ENCODE data around the gene GPSM1. TPM values are rescaled to one million over a fixed set of nuclear protein-coding genes. Genes with fewer than 3 reads are reported as not detected.

Gene GPSM1
- total and polyA plus RNA-seq, 2 donors (not counting 1 experiment from before 2014, with no cell fraction given), result 2.4 to 6.3 TPM

DNA sequence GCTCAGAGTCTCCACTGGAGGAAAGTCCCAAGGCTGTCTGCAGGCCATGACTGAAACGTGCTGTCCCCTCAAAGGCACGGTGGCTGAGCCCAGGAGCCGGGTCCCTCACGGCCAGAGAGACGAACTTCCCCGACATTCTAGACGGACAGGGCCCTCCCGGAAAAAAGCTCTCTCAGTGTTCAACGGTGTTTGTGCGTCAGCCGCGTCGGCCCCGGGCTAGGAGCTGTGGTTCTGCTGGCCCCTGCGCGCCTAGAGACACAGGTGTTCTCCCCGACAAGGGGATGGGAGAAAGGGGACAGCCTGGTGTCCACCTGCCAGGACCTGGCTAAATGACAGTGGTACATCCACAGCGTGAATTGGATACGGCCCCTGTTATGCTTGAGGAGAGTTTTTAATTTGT is 5.8 kb upstream of the GPSM1 start:
- no peak overlapping the region for H3K27ac Mint-ChIP-seq
- Histone ChIP-seq H3K27me3 (replicated peaks in 1 of 4; ENCODE audit: control extremely low read depth in 1 of 4, control insufficient read depth in 3 of 4, insufficient read depth in 4 of 4, low read length in 3 of 4) (peaks cover 0 to 19% (median 5%) of the 10 kb centered on the region in 4 experiments), H3K27ac (ENCODE audit: low read length in 2 of 2) (no peak overlapping the region), H3K4me2 (replicated peaks; ENCODE audit: low read depth, low read length, poor library complexity, severe bottlenecking) (no peak overlapping the region), H3K4me3 (ENCODE audit: control extremely low read depth in 1 of 5, extremely low read depth in 1 of 5, insufficient read depth in 1 of 5, low read depth in 2 of 5, low read length in 4 of 5) (no peak overlapping the region), H3K4me1 (ENCODE audit: control insufficient read depth in 2 of 2, insufficient read depth in 2 of 2, low read length in 2 of 2) (peaks cover 19 to 31% of the 10 kb centered on the region in 2 donors), H3K9ac (ENCODE audit: low read length) (no peak overlapping the region), H4K20me1 (ENCODE audit: control insufficient read depth, insufficient read depth, low read length, poor library complexity, severe bottlenecking) (no peaks in the 10 kb centered on the region), H2AFZ (ENCODE audit: insufficient read depth, low read depth, low read length, poor library complexity, severe bottlenecking) (no peak overlapping the region), H3K79me2 (ENCODE audit: control insufficient read depth, insufficient read depth, low read length) (no peaks in the 10 kb centered on the region), H3K9me3 (ENCODE audit: control extremely low read depth in 1 of 3, control insufficient read depth in 2 of 3, insufficient read depth in 1 of 3, low read length in 2 of 3) (peaks cover 0 to 3% (median 0%) of the 10 kb centered on the region in 3 donors), H3K36me3 (replicated peaks in 1 of 2; ENCODE audit: control extremely low read depth in 1 of 2, control insufficient read depth in 1 of 2, extremely low read depth in 1 of 2, insufficient read depth in 2 of 2, low read length in 1 of 2) (no peaks in the 10 kb centered on the region)
- H3K27me3 Mint-ChIP-seq, result peaks cover 9% of the 10 kb centered on the region
- H3K9me3 Mint-ChIP-seq (ENCODE audit: insufficient read depth), result no peaks in the 10 kb centered on the region
- H3K4me1 Mint-ChIP-seq, result peaks cover 15% of the 10 kb centered on the region
- WGBS (ENCODE audit: insufficient coverage), result 92% methylated on average over 17 of the region's 19 CpGs
- DNase-seq (no peak), ATAC-seq (ENCODE audit: low read depth) (no peak)
- ChIA-PET CTCF (no interaction called here), POLR2A (no interaction called here)
- intact Hi-C loops (cut with micrococcal nuclease), result no loop called here
- no peak overlapping the region for H3K4me3 Mint-ChIP-seq
- TF ChIP-seq EZH2 (IDR thresholded peaks at IDR 0.05; ENCODE audit: borderline replicate concordance, insufficient read depth, low read depth, low read length, poor library complexity, severe bottlenecking), result no peak
- TF ChIP-seq, protein P1, sequence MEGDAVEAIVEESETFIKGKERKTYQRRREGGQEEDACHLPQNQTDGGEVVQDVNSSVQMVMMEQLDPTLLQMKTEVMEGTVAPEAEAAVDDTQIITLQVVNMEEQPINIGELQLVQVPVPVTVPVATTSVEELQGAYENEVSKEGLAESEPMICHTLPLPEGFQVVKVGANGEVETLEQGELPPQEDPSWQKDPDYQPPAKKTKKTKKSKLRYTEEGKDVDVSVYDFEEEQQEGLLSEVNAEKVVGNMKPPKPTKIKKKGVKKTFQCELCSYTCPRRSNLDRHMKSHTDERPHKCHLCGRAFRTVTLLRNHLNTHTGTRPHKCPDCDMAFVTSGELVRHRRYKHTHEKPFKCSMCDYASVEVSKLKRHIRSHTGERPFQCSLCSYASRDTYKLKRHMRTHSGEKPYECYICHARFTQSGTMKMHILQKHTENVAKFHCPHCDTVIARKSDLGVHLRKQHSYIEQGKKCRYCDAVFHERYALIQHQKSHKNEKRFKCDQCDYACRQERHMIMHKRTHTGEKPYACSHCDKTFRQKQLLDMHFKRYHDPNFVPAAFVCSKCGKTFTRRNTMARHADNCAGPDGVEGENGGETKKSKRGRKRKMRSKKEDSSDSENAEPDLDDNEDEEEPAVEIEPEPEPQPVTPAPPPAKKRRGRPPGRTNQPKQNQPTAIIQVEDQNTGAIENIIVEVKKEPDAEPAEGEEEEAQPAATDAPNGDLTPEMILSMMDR (IDR thresholded peaks at IDR 0.05), result no peak

DNA sequence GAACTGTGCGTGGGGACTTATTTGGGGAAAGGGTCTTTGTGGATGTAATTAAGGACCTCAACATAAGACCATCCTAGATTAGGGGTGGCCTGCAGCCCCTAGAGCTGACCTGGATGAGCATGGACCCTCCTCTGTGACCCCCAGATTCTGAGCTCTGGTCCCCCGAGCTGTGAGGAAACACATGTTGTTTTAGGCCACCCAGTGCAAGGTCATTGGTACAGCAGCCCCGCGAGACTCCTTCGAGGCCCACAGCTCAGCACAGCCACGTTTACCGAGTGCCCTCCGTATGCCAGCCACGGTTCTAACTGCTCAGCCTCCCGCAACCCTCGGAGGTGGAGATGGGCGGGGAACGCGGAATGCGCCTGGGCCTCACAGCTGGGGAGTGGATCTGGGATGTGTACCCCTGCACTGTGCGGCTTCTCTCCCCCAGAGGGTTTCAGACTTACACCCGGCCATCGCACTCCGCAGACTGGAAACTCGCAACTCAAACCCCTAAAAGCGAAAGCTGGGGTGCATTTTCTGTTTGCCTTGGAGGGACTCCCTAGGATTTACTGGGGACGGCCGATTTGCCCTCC is 4.5 kb upstream of the GPSM1 start:
- Histone ChIP-seq H3K27ac (ENCODE audit: low read length in 2 of 2) (no peak overlapping the region), H3K4me3 (ENCODE audit: control extremely low read depth in 1 of 5, extremely low read depth in 1 of 5, insufficient read depth in 1 of 5, low read depth in 2 of 5, low read length in 4 of 5) (no peak overlapping the region), H3K4me2 (replicated peaks; ENCODE audit: low read depth, low read length, poor library complexity, severe bottlenecking) (no peak overlapping the region), H3K79me2 (ENCODE audit: control insufficient read depth, insufficient read depth, low read length) (no peaks in the 10 kb centered on the region), H3K9ac (ENCODE audit: low read length) (no peak overlapping the region), H3K36me3 (replicated peaks in 1 of 2; ENCODE audit: control extremely low read depth in 1 of 2, control insufficient read depth in 1 of 2, extremely low read depth in 1 of 2, insufficient read depth in 2 of 2, low read length in 1 of 2) (no peaks in the 10 kb centered on the region), H2AFZ (ENCODE audit: insufficient read depth, low read depth, low read length, poor library complexity, severe bottlenecking) (no peak overlapping the region), H3K4me1 (ENCODE audit: control insufficient read depth in 2 of 2, insufficient read depth in 2 of 2, low read length in 2 of 2) (peaks cover 20 to 32% of the 10 kb centered on the region in 2 donors), H3K27me3 (replicated peaks in 1 of 4; ENCODE audit: control extremely low read depth in 1 of 4, control insufficient read depth in 3 of 4, insufficient read depth in 4 of 4, low read length in 3 of 4) (peaks cover 0 to 22% (median 5%) of the 10 kb centered on the region in 4 experiments), H4K20me1 (ENCODE audit: control insufficient read depth, insufficient read depth, low read length, poor library complexity, severe bottlenecking) (no peaks in the 10 kb centered on the region), H3K9me3 (ENCODE audit: control extremely low read depth in 1 of 3, control insufficient read depth in 2 of 3, insufficient read depth in 1 of 3, low read length in 2 of 3) (no peaks in the 10 kb centered on the region)
- intact Hi-C loops (cut with micrococcal nuclease), result no loop called here
- DNase-seq (no peak), ATAC-seq (ENCODE audit: low read depth) (no peak)
- TF ChIP-seq, protein P1 (IDR thresholded peaks at IDR 0.05), result no peak
- Mint-ChIP-seq H3K27me3 (peaks cover 4% of the 10 kb centered on the region), H3K4me1 (peaks cover 9% of the 10 kb centered on the region), H3K27ac (no peak overlapping the region), H3K9me3 (ENCODE audit: insufficient read depth) (no peaks in the 10 kb centered on the region), H3K4me3 (no peak overlapping the region)
- POLR2A ChIA-PET, result interaction anchor here (1.5 kb wide), 1 partner anchor 11 kb away, joined by 5 read pairs; no protein-coding TSS in a partner anchor
- WGBS (ENCODE audit: insufficient coverage), result 69% methylated on average over 22 of the region's 23 CpGs
- CTCF ChIA-PET, result no interaction called here

All from B cell (primary cell).